NCI-H187 treated with DMSO at 0.1 percent for 48 hours (cell line): ENCODE measurements around the gene DTX3L.

ENCODE experiments used
- DNase-seq: peaks from one replicate; lab custom pipeline; 2025; lab: John Stamatoyannopoulos, UW

DTX3L gene

GRCh38 chr3:122564155-122564912 lies at the start of gene DTX3L, which contains the start of gene PARP9:
TSS of gene DTX3L (plus strand) at chr3:122564338. CDS start at chr3:122564427, 89 bp downstream.
TSS of gene PARP9 (minus strand) at chr3:122564300. CDS start at chr3:122559620, 4,680 bp downstream.
- DNase-seq: peak; percentile 17

GRCh38 chr3:122515020-122515468 lies 49.1 kb upstream of the DTX3L start:
- no peak for DNase-seq

GRCh38 chr3:122515870-122516269 lies 48.3 kb upstream of the DTX3L start:
- DNase-seq: no peak

GRCh38 chr3:122516846-122517360 lies 47.2 kb upstream of the DTX3L start:
- no peak for DNase-seq

GRCh38 chr3:122519693-122520092 lies 44.4 kb upstream of the DTX3L start:
- DNase-seq: no peak

- no peak for DNase-seq
Observed at GRCh38 chr3:122520861-122521260, 43.3 kb upstream of the DTX3L start.

- DNase-seq: no peak
Observed at GRCh38 chr3:122523317-122523716, 40.8 kb upstream of the DTX3L start.

- no peak for DNase-seq
Observed at GRCh38 chr3:122530164-122530563, 34.0 kb upstream of the DTX3L start.

GRCh38 chr3:122533480-122533879 lies 30.7 kb upstream of the DTX3L start:
- no peak for DNase-seq

- DNase-seq: no peak
Observed at GRCh38 chr3:122533931-122534334, 30.2 kb upstream of the DTX3L start.

GRCh38 chr3:122535964-122536631 lies 28.0 kb upstream of the DTX3L start:
- DNase-seq: no peak

GRCh38 chr3:122536632-122537001 lies 27.5 kb upstream of the DTX3L start:
- no peak for DNase-seq

- no peak for DNase-seq
Observed at GRCh38 chr3:122538956-122539490, 25.1 kb upstream of the DTX3L start.

- DNase-seq: no peak
Observed at GRCh38 chr3:122546151-122546550, 18.0 kb upstream of the DTX3L start.

GRCh38 chr3:122548076-122548475 lies 16.1 kb upstream of the DTX3L start:
- no peak for DNase-seq

GRCh38 chr3:122548619-122549018 lies 15.5 kb upstream of the DTX3L start:
- no peak for DNase-seq

GRCh38 chr3:122553171-122553570 lies 11.0 kb upstream of the DTX3L start:
- no peak for DNase-seq

- DNase-seq: no peak
Observed at GRCh38 chr3:122555275-122556071, 8.7 kb upstream of the DTX3L start.

GRCh38 chr3:122557356-122557755 lies 6.8 kb upstream of the DTX3L start:
- DNase-seq: no peak

- DNase-seq: no peak
Observed at GRCh38 chr3:122558605-122559004, 5.5 kb upstream of the DTX3L start.

- DNase-seq: no peak
Observed at GRCh38 chr3:122559906-122560305, 4.2 kb upstream of the DTX3L start.

- DNase-seq: no peak
Observed at GRCh38 chr3:122560680-122561079, 3.5 kb upstream of the DTX3L start.
